Measurements from ENCODE around the gene CADPS.
"Not testable (repeated sequence)": the region's sequence is repeated elsewhere in the genome, so short reads cannot be mapped to it uniquely, and the experiment has no call there.

Gene CADPS

DNA sequence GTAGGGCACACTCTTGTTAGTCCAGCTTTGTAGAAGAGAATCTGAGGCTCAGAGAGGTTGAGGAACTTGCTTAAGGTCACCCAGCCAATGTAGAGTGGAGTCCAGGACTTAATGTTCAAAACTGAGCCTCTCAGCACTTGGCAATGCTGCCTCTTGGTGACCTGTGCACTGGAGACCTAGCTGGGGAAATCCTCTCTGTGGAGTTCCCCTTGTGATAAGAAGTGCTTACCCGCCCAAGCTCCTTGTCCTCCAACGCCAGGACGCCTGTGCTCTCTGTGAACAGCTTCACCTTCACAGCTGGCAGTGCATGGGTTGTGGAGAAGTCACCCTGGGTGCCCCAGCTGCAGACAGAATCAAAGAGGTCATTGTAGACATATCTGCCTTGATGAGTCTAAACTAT, 282.8 kb downstream of the CADPS start:
- no peak for DNase-seq (ENCODE audit: low read depth)

- no peak for DNase-seq (ENCODE audit: low read depth)
Observed at GRCh38 chr3:62589078-62589477, 286.1 kb downstream of the CADPS start.

DNA sequence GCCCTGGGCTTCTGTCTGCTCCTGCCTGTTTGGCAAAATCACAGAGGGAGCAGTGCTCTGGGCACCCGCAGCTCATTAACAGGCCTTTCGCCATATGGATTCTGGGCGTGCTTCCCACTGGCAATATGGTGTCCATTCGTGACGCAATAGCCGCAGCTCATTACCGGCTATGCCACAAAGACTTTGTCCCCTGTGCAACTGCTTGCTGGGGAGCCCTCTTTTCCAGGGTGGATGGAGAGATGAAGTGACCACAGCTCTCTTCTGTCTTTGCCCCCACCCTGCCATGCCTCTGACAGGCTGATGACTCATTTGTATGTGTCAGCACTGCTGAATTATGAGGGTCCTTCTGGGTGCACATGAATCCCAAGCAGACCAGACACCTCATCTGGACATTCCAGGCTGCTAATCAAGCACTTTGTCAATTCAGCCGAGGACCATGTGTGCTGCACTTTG, 287.6 kb downstream of the CADPS start:
- DNase-seq (ENCODE audit: low read depth): peak; percentile 78

- no peak for DNase-seq (ENCODE audit: low read depth)
Observed at GRCh38 chr3:62587169-62587568, 288.0 kb downstream of the CADPS start.

- peak; percentile 24 for DNase-seq (ENCODE audit: low read depth)
Observed at GRCh38 chr3:62586356-62586755, 288.9 kb downstream of the CADPS start.

DNA sequence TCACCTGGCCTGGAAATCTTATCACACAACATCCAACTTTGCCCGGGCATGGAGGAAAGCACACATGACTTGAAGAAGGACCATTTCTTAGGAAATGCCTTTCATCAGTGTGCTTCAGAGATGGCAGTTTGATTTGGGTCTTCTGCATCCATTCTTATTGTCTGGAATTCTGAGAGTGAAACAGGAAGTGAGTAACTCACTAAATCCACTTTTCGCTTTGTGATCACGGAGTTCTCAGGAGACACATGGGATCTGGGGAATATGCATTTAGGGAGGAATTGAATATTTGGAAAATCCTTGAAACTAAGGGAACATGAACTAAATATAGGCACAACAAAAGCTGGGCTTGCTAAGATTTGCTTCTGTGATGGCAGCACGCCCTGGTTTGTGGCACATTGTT, 289.4 kb downstream of the CADPS start:
- DNase-seq (ENCODE audit: low read depth): no peak

GRCh38 chr3:62584636-62585035, 290.6 kb downstream of the CADPS start:
- no peak for DNase-seq (ENCODE audit: low read depth)

DNA sequence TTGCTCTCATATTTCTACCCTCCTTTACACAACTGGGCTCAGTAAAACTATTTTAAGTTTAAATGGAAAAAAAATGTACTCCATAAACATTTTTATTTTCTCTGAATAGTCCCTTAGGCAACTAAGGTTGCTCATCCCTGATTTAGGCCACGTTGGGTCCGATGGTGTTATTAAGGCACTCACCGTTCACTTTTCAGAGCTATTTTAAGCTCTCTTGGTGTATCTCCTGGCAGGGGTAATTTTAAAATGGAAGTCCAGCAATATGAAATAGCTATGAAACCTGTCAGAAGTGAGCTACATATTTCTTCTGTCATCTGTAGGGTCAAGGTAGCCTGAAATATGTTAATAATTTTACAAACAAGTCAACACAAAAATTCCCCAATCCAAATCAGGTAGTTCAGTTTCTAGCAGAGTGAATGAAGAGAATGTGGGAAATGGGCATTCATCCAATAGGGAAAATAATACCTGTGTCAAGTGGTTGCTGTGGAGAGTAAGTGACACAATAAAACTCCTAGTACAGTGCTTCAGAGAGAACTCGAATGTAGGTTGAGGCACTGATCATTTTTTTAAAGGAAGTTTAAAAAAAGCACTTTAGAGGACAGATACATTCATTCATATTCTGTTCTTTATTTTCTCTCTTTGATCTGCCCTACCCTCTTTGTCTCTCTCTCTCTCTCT, 292.6 kb downstream of the CADPS start:
- DNase-seq (ENCODE audit: low read depth): no peak

DNA sequence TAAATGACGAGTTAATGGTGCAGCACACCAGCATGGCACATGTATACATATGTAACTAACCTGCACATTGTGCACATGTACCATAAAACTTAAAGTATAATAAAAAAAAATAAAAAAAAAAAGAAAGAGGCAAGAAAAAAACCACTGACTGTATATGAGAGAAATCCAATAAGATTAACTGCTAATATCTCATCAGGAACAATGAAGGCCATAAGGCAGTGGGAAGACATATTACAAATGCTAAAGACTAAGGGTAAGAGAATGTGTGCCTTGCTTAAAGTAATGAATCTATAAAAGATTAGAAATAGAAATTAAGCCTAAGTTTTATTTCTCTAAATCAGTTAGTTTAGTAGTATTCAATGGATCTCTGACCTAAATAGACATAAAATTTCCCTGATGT, 294.7 kb downstream of the CADPS start:
- not testable (repeated sequence) for DNase-seq (ENCODE audit: low read depth)

DNA sequence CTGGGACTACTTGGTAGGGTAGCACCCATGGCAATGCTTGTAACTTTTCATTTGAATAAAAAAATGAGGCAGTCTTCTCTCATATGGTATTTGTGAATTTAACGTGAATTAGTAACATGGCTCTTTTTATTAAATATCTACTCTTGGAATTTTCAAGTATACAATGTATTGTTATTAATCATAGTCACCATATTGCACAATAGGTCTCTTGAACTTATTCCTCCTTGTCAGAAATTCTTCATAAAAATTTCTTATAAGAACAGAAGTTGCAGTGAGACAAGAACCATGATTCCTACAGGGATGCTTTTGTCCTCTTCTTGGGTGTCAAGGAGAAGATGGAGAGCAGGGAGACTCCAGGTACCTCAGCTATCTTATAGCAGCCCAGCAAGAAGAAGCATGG, 298.1 kb downstream of the CADPS start:
- no peak for DNase-seq (ENCODE audit: low read depth)

- no peak for DNase-seq (ENCODE audit: low read depth)
Observed at GRCh38 chr3:62574266-62574898, 300.8 kb downstream of the CADPS start.

DNA sequence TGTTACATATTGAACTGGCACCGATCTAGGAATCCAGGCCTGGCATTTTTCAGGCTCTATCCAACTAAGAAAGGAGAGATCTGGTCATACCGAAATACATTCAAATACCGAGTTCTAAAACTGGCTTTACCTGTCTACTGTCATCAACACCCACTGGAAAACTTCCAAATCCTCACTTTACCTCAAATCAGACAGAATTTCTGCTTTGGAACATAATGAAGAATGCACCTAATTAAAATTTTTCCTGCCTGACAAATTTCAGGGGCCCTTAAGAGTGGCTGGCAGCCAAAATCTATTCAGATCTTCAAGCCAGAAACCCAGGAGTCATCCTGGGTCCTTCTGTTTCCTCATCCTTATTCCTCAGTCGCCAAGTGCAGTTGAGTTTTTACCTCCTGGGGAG, 303.3 kb downstream of the CADPS start:
- no peak for DNase-seq (ENCODE audit: low read depth)

GRCh38 chr3:62570888-62571287, 304.3 kb downstream of the CADPS start:
- no peak for DNase-seq (ENCODE audit: low read depth)

- no peak for DNase-seq (ENCODE audit: low read depth)
Observed at GRCh38 chr3:62569609-62570008, 305.6 kb downstream of the CADPS start.

- peak; percentile 35 for DNase-seq (ENCODE audit: low read depth)
Observed at GRCh38 chr3:62567097-62568021, 307.9 kb downstream of the CADPS start.

DNA sequence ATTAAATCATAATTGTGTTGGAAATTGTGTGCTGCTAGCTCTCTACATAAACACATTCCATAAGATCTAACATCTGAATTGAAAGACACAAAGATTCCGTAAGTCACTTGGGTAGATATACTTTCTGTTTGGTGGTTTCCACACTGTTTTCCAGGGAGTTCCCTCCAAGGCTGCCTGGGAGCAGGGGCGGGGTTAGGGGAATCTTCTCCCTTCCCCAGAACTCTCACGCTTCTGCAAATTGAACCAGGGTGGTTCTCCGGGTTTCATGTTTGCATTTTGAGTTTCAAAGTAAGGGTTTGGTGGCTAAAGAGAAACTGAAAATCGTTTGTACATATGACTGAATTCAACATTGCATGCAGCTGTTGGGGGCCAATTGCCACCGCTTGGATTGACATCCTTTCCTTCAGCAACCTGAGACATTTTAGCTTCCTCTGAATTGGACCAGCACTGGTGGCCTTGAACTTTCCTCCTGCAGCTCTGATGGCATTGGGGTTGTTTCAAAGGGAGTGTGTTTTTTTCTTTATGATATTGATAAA, 309.1 kb downstream of the CADPS start:
- DNase-seq (ENCODE audit: low read depth): no peak

- no peak for DNase-seq (ENCODE audit: low read depth)
Observed at GRCh38 chr3:62562596-62562995, 312.6 kb downstream of the CADPS start.

- no peak for DNase-seq (ENCODE audit: low read depth)
Observed at GRCh38 chr3:62562017-62562416, 313.2 kb downstream of the CADPS start.

GRCh38 chr3:62559831-62560445, 315.3 kb downstream of the CADPS start:
- DNase-seq (ENCODE audit: low read depth): no peak

GRCh38 chr3:62558549-62559112, 316.6 kb downstream of the CADPS start:
- no peak for DNase-seq (ENCODE audit: low read depth)

GRCh38 chr3:62557983-62558382, 317.2 kb downstream of the CADPS start:
- DNase-seq (ENCODE audit: low read depth): no peak

DNA sequence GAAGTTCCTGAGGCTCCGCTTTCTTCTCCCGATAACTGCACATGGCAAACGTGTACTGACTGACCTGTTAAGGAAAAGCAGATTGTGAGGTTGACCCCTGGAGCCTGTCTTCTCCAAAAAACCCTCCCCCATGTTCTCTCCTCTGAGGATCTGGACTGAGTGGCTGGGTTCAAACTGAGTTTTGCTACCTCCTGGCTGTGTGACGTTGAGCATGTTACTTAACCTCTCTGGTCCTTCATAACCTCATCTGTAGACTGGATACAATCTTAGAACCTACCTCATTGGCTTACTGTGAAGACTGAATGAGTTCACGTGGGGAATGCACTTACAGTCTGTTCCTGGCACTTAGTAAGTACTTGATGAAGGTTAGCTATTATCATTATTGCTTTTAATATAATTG, 317.8 kb downstream of the CADPS start:
- DNase-seq (ENCODE audit: low read depth): no peak
